HAP-1 (cell line): ENCODE data around the gene PLA2G12A.
A peak's percentile ranks its signal among the peaks of the same experiment; 100 is the strongest.

Source experiments
- DNase-seq, 2 experiments: peaks; one replicate each; pipeline ENCODE4 v3.0.0-alpha.2; 2016 to 2020; ENCODE audit warnings: low spot score in 2 of 2
- H3K27me3 ChIP-seq: fragments of 250-450 bp; sonication (Bioruptor Pico); 2 replicates; pipeline ENCODE4 v1.5.1; 2020; ENCODE audit warnings: low read depth, mild to moderate bottlenecking, moderate library complexity
- H3K36me3 ChIP-seq: fragments of 250-450 bp; sonication (Bioruptor Pico); replicated peaks from 2 replicates; pipeline ENCODE4 v1.5.1; 2020; ENCODE audit warnings: mild to moderate bottlenecking
- H3K4me1 ChIP-seq: fragments of 250-450 bp; sonication (Bioruptor Pico); 2 replicates; pipeline ENCODE4 v1.5.1; 2020; ENCODE audit warnings: mild to moderate bottlenecking
- H3K4me3 ChIP-seq: fragments of 250-450 bp; sonication (Bioruptor Pico); 2 replicates; pipeline ENCODE4 v1.5.1; 2020; ENCODE audit warnings: mild to moderate bottlenecking, moderate library complexity
- H3K9me3 ChIP-seq: fragments of 250-450 bp; sonication (Bioruptor Pico); 2 replicates; pipeline ENCODE4 v1.5.1; 2020; ENCODE audit warnings: mild to moderate bottlenecking, moderate library complexity
- in situ Hi-C: fragments of 300-500 bp; cut with MboI; formaldehyde crosslinking; loops from 3 replicates; pipeline ENCODE4 v1.14.3; 2020; ENCODE audit warnings: low sequenced_read_pairs, inconsistent platforms, mixed read lengths

Gene PLA2G12A

GRCh38 chr4:109708990-109709389, 20.9 kb downstream of the PLA2G12A start:
- no peaks in the 10 kb centered on the region for H3K27me3 ChIP-seq
- H3K9me3 ChIP-seq: no peaks in the 10 kb centered on the region
- in situ Hi-C loops: no loop called here
- no peak for DNase-seq
- no peaks in the 10 kb centered on the region for H3K36me3 ChIP-seq
- H3K4me3 ChIP-seq: no peak overlapping the region
- no peaks in the 10 kb centered on the region; the same call in 1 of the 2 replicates for H3K4me1 ChIP-seq

DNA sequence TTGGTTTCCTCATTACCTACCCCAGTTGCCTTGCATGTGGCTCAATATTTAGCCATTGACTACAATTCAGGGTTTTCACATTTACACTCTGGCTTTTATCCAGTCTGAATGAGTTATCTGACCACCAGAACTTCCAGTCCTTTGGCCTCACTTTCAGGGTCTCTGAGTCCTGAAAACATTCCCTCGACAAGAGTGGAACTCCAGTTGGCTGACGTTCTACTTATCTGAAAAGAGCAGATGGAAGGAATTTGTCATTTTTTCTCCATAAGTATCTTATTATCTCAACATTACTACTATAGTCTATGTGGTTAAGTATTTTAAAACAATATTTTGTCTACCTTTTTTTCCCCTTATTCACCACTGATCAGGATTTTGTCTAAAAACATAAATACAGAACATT, 21.4 kb downstream of the PLA2G12A start:
- Histone ChIP-seq H3K4me1 (peaks cover 4% of the 10 kb centered on the region), H3K27me3 (no peaks in the 10 kb centered on the region), H3K4me3 (no peak overlapping the region), H3K36me3 (no peaks in the 10 kb centered on the region), H3K9me3 (no peaks in the 10 kb centered on the region)
- in situ Hi-C loops: no loop called here
- DNase-seq: no peak

DNA sequence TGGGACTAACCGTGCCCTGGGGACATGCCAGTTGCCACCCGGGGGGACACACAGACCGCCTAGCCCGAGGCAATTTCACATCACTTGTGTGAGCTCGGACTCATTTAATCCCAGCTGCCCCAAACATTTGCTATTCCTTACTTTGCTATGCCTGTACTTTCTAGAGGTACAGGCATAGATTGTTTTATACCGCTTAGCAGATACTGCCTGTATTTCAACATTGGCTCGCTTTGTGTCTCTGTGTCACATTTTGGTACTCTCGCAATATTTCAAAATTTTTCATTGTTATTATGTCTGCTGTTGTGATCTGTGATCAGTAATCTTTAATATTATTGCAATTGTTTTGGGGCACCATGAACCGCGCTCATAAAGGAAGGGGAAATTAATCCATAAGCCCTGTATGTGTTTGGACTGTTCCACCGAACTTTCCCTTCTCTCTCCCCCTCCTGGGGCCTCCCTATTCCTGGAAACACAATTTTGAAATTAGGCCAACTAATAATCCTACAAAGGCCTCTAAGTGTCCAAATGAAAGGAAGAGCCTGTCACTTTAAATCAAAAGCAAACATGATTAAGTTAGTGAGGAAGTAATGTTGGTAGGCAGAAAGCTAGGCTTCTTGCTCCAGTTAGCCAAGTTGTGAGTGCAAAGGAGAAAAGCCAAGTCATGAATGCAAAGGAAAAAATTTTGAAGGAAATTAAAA, 26.1 kb downstream of the PLA2G12A start:
- DNase-seq: no peak
- Histone ChIP-seq H3K4me1 (peaks cover 4% of the 10 kb centered on the region), H3K36me3 (no peaks in the 10 kb centered on the region), H3K9me3 (no peaks in the 10 kb centered on the region), H3K27me3 (no peaks in the 10 kb centered on the region), H3K4me3 (peak overlapping the region; percentile 77)
- in situ Hi-C loops: no loop called here

DNA sequence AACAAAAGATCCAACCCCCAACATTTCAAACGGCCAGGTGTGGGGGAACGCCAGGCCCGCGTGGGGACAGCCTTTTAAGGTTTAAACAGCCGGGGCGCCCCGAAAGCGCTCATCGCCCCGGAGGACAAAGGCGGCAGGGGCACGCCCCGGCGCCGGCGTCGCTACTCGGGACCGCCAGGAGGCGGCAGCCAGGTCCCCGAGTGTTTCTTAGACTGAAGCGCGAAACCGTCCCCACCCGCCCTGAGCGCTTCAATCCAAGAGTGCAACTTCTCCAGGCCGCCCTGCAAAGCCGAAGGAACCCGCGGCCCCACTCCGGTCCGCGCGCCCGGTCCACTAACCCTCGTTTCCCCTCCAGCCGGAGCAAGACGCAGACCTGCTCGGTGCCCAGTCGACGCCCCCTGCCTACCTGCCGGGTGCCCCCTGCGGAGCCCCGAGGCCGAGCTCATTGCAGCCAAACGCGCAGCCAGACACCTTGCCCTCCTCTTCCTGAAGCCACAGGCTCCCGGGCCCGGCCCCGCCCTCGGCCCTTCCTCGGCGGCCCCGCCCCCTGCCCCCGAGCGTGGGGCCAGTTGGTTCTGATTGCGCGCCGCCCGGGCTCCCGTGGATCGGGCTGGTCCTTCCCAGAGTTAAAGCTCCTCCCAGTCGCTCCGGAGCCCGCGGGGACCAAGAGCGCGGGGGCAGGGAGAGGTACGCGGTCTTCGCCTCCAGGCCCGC, 26.8 kb downstream of the PLA2G12A start, which contains the start of gene CASP6:
Gene CASP6 (minus strand): TSS at position 496 of the 714 bp plus-strand sequence. CDS start 50 bp downstream, at position 446.
- in situ Hi-C loops: no loop called here
- Histone ChIP-seq H3K9me3 (no peaks in the 10 kb centered on the region), H3K36me3 (no peaks in the 10 kb centered on the region), H3K4me1 (peaks cover 4% of the 10 kb centered on the region), H3K27me3 (no peaks in the 10 kb centered on the region), H3K4me3 (peak within 1 kb of the TSS; percentile 77)
- DNase-seq: peak; percentile 55 to 82

DNA sequence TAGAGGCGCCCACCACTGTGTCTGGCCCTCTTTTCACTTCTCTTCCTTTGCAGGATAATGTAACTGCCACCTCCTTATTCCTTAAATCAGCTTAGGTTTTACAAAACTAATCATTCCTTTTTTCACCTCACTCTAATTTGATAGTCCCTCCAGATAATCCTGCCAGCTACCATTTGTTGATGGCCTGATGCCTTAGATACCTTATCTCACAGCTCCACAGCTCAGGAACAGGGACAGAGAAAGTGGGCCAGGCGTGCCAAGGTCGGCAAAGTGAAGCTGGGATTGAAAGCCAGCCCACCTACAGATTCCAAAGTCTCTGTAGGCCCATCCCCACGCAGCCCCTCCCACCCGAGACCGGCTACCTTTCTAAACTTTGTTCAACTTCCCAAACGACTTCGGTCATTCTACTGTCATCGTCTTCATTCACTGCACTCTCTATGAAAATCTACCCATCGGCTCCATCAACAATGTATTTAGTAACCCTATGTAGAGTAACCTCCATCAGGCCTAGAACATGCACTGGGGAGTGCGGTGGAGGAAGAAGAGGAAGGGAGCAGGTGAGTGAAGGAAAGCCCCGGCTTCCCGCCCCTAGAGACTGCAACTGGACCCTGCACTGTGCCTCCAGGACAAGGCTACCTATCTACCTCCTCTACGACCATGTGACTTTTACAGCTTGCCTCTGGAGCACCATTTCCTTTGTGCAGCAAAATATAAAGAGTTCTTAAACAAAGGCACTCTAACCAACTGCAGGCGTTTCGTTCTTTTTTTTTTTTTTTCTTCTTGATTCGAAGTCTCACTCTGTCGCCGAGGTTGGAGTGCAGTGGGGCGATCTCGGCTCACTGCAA, 28.1 kb downstream of the PLA2G12A start:
- H3K36me3 ChIP-seq: peaks cover 6% of the 10 kb centered on the region; the same call in 1 of the 2 replicates
- peak; percentile 28 to 44 for DNase-seq
- H3K4me1 ChIP-seq: peaks cover 4% of the 10 kb centered on the region
- no peaks in the 10 kb centered on the region for H3K27me3 ChIP-seq
- H3K4me3 ChIP-seq: peak overlapping the region; percentile 77
- H3K9me3 ChIP-seq: no peaks in the 10 kb centered on the region
- in situ Hi-C loops: no loop called here

- DNase-seq: no peak
- no peaks in the 10 kb centered on the region for H3K9me3 ChIP-seq
- no peaks in the 10 kb centered on the region for H3K27me3 ChIP-seq
- in situ Hi-C loops: no loop called here
- H3K4me1 ChIP-seq: peaks cover 4% of the 10 kb centered on the region
- no peak overlapping the region for H3K4me3 ChIP-seq
- H3K36me3 ChIP-seq: peaks cover 6% of the 10 kb centered on the region
These were observed 30.2 kb downstream of the PLA2G12A start for GRCh38 chr4:109699553-109700225.

DNA sequence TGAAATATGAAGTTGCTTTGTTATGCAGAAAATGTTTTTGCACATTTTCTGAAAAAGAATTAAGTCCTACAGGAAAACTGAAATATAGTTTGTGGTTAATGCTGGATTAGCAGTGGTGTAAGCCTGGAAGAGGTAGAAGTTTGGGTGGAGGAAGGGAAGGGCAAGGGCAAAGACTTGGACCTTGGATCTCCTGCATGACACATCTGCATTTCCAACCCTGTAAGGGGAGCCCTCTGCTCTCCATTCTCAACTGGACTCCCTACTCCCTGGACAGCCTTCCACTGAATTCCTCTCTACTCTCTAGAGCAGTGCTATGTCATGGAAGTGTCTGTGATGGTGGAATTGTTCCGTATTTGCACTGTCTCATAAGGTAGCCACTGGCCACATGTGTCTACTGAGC, 31.2 kb downstream of the PLA2G12A start:
- H3K4me3 ChIP-seq: no peak overlapping the region
- in situ Hi-C loops: no loop called here
- DNase-seq: no peak
- peaks cover under 1% of the 10 kb centered on the region for H3K4me1 ChIP-seq
- H3K27me3 ChIP-seq: no peaks in the 10 kb centered on the region
- no peaks in the 10 kb centered on the region for H3K9me3 ChIP-seq
- peaks cover 13% of the 10 kb centered on the region for H3K36me3 ChIP-seq

DNA sequence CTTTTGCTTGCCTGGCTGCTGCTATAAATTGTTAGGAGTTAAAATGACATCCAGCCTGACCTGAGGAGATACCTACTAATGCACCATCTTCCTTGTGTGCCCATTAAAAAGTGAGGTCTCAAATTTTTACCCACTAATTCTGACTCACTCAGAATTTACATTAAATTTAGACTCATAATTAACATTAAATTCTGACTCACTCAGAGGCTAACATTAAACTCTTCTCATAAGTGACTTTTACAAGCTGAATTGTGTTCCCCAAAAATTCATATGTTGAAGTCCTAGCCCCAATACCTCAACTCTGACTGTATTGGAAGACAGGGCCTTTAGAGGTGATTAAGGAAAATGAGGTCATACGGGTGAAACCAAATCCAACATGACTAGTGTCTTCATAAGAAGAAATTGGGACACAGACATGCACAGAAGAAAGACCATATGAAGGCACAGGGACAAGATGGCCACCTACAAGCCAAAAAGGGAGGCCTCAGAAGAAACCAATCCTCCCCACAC, 38.4 kb downstream of the PLA2G12A start:
- Histone ChIP-seq H3K27me3 (no peaks in the 10 kb centered on the region), H3K36me3 (peaks cover 27% of the 10 kb centered on the region), H3K4me1 (peaks cover 6% of the 10 kb centered on the region; the same call in 1 of the 2 replicates), H3K9me3 (no peaks in the 10 kb centered on the region), H3K4me3 (no peak overlapping the region)
- in situ Hi-C loops: no loop called here
- no peak for DNase-seq

DNA sequence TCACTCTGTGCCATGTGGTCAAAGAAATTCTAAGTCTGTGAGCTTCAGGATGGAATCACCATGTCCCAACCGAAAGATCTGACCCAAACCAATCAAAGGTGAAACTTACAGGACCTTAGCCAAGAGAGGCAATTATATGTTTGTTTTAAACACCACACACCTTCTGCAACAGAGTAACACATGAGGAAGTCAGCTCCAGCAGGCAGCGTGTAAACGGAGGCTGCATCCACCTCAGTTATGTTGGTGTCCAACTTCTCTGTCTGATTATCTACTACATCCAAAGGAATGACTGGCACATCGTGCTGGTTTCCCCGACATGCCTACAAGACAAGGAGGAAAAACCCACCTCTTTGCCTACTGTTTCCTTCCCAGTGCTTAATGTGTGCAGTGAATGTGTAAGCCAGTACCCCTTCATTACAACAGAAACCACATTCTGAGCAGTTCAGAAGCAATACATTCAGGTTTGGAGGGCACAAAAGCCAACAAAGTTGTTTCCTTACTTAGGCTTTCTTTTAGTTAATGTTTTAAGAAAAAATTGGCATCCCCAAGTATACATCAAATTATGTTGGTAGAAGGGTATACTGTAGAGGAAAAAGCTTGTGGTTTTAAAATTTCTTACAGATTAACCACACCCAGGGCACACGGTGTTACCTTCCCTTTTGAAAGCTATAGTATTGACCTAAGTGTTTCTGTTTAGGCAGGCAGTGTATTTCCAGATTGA, 39.0 kb downstream of the PLA2G12A start:
- H3K4me1 ChIP-seq: peaks cover 6% of the 10 kb centered on the region; the same call in 1 of the 2 replicates
- DNase-seq: no peak
- in situ Hi-C loops: no loop called here
- no peaks in the 10 kb centered on the region for H3K9me3 ChIP-seq
- no peaks in the 10 kb centered on the region for H3K27me3 ChIP-seq
- no peak overlapping the region for H3K4me3 ChIP-seq
- H3K36me3 ChIP-seq: peaks cover 27% of the 10 kb centered on the region

- peaks cover 2% of the 10 kb centered on the region; the same call in 1 of the 2 replicates for H3K36me3 ChIP-seq
- no peak for DNase-seq
- H3K9me3 ChIP-seq: peaks cover 2% of the 10 kb centered on the region
- no peak overlapping the region for H3K4me3 ChIP-seq
- H3K4me1 ChIP-seq: peaks cover 20% of the 10 kb centered on the region
- in situ Hi-C loops: no loop called here
- no peaks in the 10 kb centered on the region for H3K27me3 ChIP-seq
These were observed 45.1 kb downstream of the PLA2G12A start for GRCh38 chr4:109684727-109685126.

DNA sequence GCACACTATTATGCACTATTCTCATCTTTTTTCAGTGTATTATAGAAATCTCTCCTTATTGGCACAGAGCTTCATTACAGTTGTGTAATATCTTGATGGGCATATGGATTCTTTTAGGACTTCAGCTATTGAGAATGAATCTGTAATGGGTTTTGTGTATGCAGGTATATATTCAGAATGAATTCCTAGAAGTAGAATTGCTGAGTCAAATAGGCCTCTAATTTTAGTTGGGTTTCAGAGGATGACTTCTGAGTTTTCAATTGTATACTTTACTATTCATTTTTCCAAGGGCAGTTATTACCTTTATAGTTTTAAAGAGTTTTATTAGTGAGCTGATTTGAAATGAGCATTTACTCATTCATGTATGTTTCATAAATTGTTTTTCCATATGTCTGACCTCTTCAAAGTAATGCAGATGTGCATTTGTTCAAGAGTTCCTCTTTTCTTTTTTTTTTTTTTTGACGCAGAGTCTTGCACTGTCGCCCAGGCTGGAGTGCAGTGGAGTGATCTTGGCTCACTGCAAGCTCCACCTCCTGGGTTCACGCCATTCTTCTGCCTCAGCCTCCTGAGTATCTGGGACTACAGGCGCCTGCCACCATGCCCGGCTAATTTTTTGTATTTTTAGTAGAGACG, 46.1 kb downstream of the PLA2G12A start:
- peaks cover 2% of the 10 kb centered on the region for H3K9me3 ChIP-seq
- in situ Hi-C loops: no loop called here
- H3K36me3 ChIP-seq: no peaks in the 10 kb centered on the region; the same call in 1 of the 2 replicates
- no peaks in the 10 kb centered on the region for H3K27me3 ChIP-seq
- peaks cover 20% of the 10 kb centered on the region for H3K4me1 ChIP-seq
- DNase-seq: no peak
- no peak overlapping the region for H3K4me3 ChIP-seq

- in situ Hi-C loops: no loop called here
- no peak overlapping the region for H3K4me3 ChIP-seq
- H3K9me3 ChIP-seq: peaks cover 2% of the 10 kb centered on the region
- peaks cover 20% of the 10 kb centered on the region for H3K4me1 ChIP-seq
- H3K27me3 ChIP-seq: no peaks in the 10 kb centered on the region
- no peaks in the 10 kb centered on the region; the same call in 1 of the 2 replicates for H3K36me3 ChIP-seq
- peak; percentile 26 to 28 for DNase-seq
These were observed 47.0 kb downstream of the PLA2G12A start for GRCh38 chr4:109682875-109683274.
